IPS DF 4.7 (cell line): ENCODE measurements around the gene STEAP3.
A peak's percentile ranks its signal among the peaks of the same experiment; 100 is the strongest.

ENCODE experiments used
- DNase-seq: peaks from one replicate; pipeline ENCODE4 v3.0.0-alpha.2; 2013; ENCODE audit warnings: low spot score; ENCODE audit errors: extremely low read depth

STEAP3 gene, protein sequence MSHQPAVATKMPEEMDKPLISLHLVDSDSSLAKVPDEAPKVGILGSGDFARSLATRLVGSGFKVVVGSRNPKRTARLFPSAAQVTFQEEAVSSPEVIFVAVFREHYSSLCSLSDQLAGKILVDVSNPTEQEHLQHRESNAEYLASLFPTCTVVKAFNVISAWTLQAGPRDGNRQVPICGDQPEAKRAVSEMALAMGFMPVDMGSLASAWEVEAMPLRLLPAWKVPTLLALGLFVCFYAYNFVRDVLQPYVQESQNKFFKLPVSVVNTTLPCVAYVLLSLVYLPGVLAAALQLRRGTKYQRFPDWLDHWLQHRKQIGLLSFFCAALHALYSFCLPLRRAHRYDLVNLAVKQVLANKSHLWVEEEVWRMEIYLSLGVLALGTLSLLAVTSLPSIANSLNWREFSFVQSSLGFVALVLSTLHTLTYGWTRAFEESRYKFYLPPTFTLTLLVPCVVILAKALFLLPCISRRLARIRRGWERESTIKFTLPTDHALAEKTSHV

DNA sequence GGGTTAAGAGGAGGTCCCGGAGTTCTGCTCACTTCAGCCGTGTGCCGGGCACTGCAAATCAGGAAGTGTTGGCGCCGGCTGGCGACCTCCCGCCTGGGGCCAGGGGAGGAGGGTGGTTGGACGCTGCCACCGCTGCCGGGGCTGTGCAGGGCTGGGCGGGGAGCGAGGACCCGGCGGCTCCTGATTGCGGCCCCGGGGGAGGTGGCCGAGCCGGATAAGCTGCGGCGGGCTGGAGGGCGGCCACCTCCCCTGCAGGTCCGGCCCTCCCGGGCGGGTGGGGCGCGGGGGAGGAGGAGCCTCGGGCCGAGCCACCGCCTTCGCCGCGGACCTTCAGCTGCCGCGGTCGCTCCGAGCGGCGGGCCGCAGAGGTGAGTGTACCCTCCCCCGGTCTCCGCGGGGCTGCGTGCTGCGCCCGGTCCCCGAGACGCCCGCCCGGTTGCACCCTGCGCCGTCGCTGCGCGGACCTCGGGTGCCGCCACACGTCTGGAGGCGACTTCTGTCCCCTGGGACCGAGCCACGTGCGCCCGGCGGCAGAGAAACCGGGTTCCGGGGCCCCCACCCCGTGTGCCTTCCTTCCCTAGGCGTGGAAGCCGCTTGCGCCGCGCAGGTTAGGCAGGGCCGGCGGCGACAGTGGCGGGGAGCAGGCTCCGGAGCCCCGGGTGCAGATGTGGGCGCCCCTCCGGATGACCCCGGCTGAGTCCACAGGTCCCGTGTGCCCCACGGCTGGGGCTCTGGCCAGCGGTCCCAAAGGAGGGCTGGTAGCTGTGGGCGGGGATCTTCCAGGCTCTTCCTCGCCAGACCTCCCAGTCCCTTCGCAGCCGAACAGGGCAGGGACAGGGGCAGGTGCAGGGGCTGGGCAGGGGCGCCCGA lies at the start of gene STEAP3:
Gene STEAP3, plus strand, starts transcription at position 314 of the 870 bp plus-strand sequence. CDS start 7,179 bp downstream, outside the sequence.
- DNase-seq = peak; percentile 36

DNA sequence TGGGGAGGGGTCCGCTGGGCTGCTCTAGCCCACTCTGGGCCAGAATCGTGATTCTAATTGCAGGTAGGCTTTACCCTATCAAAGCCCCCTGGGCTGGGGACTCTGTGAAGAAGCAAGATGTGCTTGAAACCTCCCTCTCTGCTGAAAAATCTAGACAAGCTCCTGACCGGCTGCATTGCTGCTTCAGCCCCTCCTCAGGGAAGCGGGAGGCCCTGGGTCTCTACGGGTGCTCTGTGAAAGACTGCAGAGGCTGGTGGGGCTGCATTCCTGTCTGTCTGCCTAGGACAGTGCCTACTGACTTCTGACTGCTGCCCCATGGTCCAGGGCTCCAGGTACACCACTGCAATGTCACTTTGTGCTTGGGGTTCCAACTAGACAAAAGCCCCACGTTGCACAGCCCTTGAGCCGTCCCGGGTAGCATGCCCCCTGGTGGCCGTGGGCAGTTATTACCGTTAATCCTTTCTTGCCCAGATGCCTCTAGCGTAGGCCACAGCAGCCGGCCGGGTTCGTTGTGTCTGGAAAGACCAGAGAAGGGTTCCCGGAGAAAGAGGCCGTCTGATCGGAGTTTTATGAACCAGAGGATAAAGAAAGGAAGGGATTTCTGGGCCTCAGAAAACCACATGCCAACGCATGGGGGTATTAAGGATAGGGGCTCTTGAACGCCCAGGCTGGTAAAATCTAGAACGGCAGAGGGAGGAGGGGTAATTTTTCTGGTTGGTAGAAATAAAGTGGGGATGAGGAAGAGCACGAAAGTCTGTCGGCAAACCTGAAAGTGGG lies 49.2 kb upstream of the STEAP3 start:
- DNase-seq = no peak

DNA sequence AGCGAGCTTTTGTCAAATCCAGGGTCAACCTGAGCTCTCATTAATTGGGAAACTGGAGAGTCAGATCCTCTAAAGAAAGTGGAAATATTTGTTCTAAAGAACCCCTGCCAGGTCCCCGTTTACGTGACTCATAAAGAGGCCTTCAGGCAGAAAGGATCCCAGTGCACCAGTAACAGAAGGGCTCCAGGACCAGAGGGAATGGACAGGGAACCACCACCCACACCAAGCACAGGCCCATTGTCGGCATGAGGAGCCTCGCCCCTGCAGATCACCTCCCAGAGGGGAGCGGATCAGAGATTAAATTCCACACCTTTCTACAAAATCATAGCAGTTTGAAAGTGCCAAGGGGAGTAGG lies 48.7 kb upstream of the STEAP3 start:
- DNase-seq = no peak

DNA sequence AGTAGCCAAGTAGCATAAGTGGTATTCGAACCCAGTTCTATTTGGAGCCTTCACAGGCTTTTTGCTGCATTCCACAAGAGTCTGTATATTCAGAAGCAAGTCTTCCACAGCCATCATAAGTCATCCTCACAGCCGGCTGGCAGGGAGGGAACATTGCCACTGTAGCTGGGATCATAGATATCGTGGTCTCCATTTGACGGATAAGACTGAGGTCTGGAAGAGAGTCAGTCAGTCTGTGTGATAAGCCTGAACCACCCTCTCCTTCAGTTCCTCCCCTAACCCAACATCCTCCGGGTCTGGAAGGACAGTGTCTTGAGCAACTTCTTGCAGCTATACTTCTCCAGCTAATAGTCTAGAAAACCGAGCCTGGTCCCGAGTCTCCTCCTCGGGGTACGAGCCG lies 48.1 kb upstream of the STEAP3 start:
- no peak for DNase-seq

DNA sequence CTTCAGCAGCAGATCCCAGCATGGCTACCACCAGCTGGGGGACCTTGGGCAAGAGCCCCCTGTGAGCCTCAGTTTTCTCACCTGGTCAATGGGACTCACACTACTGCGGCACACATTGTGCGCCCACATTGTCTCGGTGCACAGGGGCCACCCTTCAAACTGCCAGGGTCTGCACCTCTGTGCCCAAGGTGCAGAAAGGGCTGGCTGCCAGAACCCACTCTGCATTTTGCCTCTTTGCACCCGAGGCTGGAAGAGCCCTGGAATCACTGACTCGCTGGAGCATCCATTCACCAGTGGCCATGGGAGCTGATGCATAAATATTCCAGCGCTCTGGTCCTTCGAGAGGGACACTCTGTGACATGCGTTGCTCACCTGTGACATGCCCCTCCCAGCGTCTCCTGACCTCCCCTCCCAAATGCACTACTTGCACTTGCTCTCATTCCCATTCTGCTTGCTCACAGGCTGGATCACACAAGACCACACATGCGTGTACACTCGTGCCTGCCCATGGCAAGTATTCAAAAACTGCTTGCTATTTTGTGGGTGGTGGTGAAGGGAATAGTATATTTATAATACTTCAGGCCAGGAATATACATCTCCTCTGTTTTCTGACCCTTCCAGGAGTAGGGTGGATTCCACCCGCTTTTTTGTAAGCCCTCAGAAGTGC lies 46.3 kb upstream of the STEAP3 start:
- DNase-seq = no peak

DNA sequence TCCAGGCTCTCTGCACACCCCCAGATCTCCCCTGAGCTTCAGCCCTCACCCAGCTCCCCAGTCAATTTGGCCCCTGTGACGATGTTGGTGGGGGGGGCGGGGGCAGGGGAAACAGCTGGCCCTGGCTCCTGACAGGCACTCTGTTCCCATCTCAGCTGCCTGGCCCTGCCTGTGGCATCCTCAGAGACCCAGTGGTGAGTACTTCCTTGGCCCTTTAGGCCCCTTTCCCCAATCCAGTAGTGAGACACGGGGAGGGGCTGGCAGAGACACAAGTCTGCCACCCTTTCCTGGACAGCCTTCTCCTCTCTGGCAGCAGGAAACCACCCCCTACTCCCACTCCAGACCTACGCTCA lies 45.8 kb upstream of the STEAP3 start:
- no peak for DNase-seq

DNA sequence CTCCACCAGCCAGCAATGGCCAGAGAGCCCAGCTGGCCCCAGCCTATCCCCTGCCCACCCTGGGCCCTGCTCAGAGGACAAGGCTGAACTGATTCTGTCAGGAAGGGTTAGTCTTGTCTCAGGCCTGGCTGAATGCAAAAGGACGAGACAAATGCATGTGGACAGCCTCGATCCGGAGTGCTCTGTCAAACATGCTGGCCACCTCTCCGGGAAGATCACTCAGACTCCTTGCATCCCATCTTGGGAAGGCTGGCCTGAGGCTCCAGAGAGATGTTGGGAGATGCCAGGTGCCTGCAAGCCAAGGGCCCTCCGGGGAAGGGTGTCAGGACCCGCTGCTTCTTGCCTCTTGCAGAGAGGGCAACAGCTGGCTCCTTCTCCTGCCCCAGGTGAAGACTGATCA lies 44.9 kb upstream of the STEAP3 start:
- DNase-seq = no peak

DNA sequence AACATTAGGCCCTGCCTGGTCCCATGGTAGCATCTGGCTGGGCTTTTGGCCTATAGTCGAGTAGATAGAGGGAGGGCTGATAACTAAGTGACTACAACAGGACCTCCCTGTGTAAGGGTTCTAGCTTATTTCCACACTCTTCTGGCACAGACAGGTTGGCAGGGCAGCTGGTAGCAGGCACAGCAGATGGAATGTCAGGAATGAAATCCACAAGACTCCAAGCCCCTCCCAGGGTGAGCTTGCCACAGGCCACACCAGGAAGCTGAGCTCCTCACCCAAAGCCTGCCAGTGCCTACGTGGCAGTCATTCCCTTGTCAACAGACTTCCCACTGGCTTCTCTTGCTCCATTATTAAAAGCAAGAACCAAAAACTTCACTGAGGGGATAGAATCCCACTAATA lies 44.4 kb upstream of the STEAP3 start:
- DNase-seq = no peak

DNA sequence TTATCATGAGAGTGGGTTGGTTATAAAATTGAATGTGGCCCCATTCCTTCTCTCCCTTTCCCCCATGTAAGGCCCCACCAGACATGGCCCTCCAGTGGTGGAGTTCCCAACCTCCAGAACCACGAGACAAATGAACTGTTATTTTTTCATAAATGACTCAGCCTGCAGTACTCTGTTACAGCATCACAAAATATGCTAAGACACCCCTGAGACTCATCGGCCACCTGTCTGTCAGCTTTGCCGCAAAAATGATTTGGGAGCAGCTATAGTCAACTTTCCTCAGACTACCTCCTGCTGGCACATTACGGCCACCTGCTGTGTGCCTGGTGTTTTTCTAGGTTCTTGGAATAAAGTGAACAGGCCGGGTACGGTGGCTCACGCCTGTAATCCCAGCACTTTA lies 43.6 kb upstream of the STEAP3 start:
- DNase-seq = no peak

DNA sequence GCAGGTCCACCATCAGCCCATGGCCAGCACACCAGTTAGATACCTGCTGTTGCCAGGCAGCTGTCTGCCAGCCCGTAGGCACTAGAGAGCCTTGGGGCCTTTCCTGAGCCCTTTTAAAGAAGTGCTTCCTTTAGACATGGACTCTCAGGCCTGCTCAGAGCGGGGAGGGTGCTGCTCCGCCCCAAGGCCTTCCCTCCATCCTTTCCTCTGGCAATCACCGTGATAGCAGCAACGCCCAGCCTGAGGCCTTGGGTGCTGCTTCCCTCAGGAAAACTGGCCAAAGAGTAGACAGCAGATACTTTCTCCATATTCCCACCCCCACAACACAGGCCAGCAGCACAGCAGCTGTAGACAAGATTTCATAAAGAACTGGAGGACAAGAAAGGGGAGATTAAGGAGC lies 42.7 kb upstream of the STEAP3 start:
- DNase-seq = no peak

DNA sequence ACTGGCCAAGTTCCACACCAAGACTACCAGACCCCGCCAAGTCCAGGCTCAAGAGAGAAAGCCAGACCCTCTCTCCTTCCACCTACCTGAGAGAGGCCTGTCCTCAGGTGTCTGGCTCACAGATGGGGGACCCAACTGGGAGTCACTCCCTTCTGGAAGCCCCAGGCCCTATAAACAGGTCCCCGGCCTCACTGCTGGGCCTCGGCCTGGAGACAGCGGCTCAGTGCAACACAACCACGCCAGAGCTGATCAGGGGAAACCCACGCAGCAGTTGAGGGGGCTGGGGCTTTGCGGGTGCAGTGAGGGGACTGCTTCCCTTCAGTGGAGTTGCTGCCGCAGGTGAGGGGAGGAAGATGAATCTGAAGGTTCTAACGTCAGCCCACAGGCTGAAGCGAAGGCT lies 42.2 kb upstream of the STEAP3 start:
- DNase-seq = no peak

DNA sequence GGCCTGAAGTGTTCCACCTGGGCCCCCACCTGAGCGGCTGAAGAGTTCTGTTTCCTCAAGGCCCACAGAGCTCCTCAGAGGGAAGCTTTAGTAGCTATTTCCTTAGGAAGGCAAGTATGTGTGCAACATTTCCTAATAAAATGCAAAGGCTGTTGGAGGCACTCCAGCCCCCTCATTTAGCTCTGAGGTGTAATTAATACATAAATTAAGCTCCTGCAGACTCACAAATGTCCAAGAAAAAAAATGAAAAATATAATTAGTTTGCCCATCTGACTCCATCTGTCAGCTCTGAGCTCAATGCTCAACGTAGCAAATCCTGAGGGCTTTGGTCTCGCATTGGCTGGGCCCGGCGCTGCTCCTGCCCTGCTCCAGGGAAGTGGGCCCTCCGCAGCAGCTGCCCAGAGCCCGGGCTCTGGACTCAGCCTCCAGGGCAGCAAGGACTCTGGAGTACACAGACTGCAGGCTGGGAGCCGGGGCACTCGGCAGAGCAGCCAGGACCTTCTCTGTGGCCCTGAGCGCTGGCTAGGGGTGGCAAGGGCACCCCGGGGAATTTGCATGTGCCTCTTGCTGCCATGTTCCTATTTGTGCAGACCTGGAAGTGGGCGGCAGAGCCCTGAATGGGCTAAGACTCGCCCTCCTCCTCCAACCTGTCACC lies 41.7 kb upstream of the STEAP3 start:
- DNase-seq = no peak

DNA sequence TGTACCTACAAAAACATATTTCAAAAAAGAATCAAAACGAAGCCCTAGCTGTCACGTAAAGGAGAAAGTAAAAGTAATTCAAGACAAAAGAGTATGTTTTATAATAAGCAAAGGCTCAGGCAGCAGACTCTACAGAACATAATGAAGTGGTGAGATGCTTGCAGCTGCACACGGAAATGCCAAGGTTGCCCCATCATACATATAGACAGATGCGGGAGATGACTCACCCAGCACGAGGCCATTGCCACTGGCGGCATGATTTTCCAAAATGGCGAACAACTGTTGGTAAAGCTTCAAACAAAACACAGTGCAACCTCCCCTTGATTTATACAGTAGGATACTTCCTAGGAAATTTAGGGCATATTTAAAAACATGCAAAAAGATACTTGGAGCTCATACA lies 39.1 kb upstream of the STEAP3 start:
- no peak for DNase-seq

DNA sequence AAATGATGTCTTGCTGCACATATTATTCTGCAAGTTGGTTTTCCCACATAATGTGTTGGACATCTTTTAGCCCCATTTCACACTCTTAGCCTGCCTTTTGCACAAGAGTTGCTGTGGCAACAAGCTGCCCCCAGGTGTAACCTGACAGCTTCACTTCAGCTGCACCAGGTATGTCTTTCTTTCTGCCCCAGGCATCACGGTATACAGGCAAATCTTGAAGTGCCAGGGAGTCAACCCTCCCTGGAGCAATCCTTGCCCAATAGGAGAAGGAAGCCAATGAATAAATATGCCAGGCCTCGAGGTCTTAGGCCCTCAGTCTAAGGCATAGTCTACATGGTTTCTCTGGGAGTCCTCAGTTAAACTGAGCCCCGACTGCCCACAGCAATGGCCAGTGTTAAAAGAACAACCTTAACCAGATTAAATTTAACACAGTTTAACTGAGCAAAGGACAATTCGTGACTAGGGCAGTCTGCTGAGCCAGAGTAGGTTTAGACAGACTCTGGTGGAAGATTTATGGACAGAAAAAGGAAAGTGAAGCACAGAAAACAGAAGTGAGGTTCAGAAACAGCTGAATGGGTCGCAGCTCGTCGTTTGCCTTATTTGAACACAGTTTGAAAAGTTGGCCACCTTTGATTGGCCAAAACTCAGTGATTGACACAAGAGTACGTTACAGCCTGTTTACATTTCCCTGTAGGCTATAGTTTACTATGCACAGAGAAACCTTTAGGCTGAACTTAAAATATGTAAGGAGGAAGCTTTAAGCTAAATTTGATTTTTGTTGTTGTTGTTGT lies 33.1 kb upstream of the STEAP3 start:
- DNase-seq = no peak

DNA sequence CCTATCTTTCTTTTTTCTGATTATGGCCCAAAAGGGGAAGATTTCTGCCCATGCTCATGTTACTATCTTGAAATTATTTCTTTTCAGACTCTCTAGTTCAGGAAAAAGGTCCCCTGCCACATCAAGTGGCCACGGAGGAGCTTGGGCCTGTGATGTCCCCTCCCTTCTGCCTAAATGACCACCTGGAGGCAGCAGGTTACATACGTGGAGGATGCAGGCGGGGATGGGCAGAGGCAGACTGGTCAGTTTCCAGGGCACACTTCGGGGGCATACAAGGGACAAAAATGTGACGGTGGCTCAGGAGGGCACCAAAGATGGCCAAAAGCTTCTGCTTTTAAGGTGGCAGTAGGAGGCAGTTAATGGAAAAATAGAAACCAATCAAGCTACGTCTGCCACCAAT lies 30.7 kb upstream of the STEAP3 start:
- DNase-seq = no peak

DNA sequence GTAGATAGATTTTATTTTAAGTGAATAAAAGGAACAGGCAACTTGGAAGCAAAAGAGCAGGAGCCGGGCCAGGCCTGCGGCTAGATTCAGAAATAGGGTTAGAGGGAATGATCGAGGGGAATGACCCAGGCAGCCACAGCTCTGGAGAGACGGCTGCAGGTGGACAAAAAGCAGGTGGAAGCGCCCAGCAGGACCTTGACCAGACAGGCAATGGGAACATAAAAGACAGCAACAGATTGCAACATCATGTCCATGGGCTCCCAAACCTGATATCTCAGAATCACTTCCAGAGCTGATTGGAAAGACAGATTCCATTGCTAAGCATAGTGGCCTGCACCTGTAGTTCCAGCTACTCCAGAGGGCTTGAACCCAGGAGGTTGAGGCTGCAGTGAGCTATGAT lies 28.6 kb upstream of the STEAP3 start:
- no peak for DNase-seq

DNA sequence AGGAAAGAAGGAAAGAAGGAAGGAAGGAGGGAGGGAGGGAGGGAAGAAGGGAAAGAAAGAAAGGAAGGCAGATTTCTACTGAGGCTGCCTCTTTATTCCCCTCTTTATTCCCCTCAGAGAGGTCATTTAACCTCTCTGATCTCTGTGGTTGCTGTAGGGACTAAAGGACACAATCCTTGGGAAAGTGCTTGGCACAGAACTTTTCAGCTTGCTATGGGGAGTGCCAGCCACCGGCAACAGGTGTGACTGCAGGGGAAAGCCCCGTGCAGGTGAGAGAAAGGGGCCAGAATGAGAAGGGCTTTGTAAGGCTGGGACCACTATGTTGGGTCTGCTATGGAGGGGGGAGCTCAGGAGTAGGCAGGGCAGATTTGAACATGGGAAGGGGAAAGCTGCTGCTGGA lies 27.7 kb upstream of the STEAP3 start:
- no peak for DNase-seq

DNA sequence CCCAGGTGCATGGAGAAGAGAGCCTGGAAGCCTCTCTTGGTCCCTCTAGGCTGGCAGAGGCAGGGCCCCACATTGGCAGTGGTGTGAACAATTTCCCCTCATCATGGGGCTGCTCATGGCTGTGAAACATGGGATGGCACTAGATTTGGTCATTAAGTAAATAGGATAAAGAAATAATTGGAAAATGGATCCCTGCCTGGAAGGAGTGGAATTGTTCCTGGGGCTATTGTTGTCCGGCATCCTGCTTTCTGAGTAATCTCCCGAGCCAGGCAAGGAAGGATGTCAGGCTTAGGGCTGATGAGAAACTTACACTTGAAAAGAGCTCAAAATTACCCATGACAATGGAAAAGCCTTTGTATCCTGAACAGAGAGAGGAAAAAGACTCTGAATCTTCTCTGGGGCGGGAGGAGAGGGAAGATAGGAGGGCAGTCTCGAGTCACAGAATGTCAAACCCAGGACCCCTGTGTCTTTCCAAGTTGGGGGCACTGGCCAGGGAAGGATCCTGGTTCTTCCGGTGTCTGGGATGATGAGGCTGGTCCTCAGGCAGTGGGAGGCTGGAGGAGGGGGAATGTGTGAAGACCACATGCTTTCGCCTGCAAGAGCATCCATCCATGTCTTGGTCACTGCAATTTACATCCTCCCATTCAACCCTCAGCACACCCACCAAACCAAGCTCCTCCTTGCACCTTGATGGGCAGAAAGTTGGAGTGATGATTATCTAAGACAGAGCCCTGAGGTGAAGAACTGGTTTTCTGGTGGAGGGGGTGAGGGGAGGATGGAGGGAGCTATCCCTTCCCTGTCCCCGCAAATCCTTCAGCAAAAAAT lies 27.1 kb upstream of the STEAP3 start:
- DNase-seq = peak; percentile 28

DNA sequence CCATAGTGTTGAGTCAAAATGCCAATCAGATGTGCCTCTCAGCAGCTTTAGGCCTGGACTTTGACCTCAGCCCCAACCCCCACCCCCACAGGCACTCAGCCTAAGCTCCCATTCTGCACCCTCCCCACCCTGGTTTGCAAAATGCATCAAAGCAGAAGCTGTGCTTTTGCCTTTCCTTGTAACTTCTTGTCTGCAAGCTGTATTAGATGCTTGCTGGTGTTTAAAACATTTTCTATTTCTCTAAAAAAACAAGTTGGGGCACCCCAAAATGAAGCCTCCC lies 26.6 kb upstream of the STEAP3 start:
- DNase-seq = no peak
